ENCODE measurements around the gene SH2B2.

SH2B2 gene

DNA sequence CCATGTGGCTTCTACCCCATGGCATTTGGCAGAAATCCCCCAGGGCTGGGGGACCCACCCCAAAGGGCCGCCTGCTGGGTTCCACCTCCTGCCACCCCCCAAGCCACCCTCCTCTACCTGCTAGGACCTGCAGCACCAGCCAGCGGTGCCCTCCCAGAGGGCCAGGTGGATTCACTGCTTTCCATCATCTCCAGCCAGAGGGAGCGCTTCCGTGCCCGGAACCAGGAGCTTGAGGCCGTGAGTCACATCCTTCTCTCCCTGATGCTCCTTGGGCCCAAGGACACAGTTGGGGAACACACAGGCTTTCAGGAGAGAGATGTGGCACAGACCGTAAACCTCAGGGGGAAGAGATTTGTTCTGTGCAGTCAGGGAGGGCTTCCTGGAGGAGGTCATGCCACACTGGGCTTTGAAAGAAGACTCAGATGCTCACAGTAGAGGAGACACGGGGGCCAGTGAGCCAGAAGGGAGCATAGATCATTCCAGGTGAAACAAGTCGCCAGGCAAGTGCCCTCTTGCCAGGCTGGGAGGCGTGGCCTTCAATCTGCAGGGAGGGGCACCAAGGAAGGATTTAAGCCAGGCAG is 11.5 kb upstream of the SH2B2 start:
- no peaks in the 10 kb centered on the region for H3K9me3 Mint-ChIP-seq
- no peak overlapping the region for H3K4me3 Mint-ChIP-seq
- no peaks in the 10 kb centered on the region for H3K4me1 Mint-ChIP-seq (ENCODE audit: low read depth)
- no peak overlapping the region for H3K27ac Mint-ChIP-seq
- no peaks in the 10 kb centered on the region for H3K27me3 Mint-ChIP-seq
- H3K36me3 Mint-ChIP-seq (ENCODE audit: low read depth): no peaks in the 10 kb centered on the region

DNA sequence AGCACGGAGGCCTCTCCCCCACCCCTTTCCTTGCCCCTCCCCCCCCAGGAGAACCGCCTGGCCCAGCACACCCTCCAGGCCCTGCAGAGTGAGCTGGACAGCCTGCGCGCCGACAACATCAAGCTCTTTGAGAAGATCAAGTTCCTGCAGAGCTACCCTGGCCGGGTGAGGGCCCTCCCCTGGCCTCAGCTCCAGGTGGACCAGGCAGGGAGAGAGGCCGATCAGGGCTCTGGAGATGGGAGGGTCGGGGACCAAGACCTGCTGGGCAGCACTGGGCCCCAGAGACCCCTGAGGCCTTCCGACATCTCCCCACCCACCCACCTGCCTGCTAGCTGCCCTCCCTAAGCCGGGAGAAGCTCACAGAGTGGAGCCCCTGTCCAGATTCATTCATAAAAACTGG is 8.8 kb upstream of the SH2B2 start:
- Mint-ChIP-seq H3K9me3 (no peaks in the 10 kb centered on the region), H3K36me3 (ENCODE audit: low read depth) (no peaks in the 10 kb centered on the region), H3K4me1 (ENCODE audit: low read depth) (no peaks in the 10 kb centered on the region)

DNA sequence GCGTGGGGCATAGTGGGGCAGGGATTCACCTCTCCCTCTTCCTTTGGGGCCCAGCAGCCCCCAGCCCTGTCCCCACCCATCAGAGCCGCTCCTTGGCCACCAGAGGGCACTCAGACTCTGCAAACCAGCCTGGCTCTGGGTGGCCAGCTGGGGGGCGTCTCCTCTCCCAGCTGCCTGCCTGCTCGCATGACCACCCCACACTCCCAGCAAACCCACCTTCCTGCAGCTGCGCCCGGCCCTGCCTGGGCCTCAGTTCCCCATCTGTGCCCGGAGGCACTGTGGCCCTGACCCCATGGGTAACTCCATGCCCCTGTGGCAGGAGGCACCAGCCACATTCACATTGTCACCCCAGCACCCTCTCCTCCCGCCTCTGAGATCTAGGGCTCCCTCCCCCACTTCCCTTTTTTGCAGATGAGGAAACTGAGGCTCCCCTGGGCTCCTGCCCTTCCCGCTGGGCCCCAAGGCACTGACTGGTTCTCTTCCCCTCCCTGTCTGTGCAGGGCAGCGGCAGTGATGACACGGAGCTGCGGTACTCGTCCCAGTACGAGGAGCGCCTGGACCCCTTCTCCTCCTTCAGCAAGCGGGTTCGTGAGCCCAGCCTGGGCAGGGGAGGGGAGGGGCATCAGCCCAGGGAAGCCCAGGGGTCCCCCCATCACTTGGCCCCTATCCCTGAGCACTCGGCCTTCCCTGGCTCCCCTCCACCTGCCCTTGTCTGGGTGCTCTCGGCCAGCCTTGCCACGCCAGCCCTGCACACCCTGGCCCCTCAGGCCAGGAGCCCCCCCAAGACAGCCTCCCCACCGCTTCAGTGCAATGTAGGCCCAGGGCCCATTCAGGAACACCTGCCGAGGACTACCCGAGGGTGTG is 6.9 kb upstream of the SH2B2 start:
- Mint-ChIP-seq H3K27me3 (peaks cover under 1% of the 10 kb centered on the region), H3K4me1 (ENCODE audit: low read depth) (peaks cover 5% of the 10 kb centered on the region), H3K9me3 (no peaks in the 10 kb centered on the region), H3K36me3 (ENCODE audit: low read depth) (no peaks in the 10 kb centered on the region), H3K4me3 (no peak overlapping the region), H3K27ac (no peak overlapping the region)

More for the DNA sequence above, 8.8 kb upstream of the SH2B2 start:
- no peaks in the 10 kb centered on the region for H3K27me3 Mint-ChIP-seq
- no peak overlapping the region for H3K27ac Mint-ChIP-seq
- H3K4me3 Mint-ChIP-seq: no peak overlapping the region

DNA sequence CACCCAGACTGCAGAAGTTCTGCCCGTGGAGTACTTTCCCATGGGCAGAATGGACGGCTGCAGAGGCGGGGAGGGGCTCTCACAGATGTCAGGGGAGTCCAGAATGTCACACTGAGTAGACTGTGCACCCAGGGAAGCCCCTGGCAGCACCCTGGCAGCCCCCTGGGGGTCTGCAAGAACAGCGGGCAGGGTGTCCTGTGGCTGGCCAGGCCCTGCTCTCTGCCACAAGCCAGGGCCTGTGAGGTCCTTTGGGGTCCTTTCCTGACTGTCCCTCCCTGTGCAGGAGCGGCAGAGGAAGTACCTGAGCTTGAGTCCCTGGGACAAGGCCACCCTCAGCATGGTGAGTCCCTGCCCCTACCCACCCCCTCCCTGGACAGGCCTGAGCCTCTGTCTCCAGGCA is 6.1 kb upstream of the SH2B2 start:
- Mint-ChIP-seq H3K36me3 (ENCODE audit: low read depth) (no peaks in the 10 kb centered on the region), H3K4me1 (ENCODE audit: low read depth) (peaks cover 12% of the 10 kb centered on the region), H3K27me3 (peaks cover 8% of the 10 kb centered on the region), H3K27ac (no peak overlapping the region), H3K9me3 (no peaks in the 10 kb centered on the region), H3K4me3 (no peak overlapping the region)

DNA sequence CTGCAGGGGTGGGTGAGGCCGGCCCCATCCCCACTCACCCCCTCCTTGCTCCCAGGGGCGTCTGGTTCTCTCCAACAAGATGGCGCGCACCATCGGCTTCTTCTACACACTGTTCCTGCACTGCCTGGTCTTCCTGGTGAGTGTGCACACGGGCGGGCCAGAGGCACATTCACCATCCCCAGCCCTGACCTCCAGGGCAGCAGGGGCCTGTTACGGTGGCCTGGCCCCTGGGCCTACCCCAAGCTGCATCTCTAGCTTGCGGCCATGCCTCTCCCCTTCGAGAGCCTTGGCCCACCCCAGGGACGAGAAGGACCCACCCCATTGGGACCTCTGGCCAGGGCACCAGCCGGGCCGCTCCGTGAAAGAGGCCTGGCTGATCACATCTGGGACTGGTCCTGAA is 4.9 kb upstream of the SH2B2 start:
- peaks cover 13% of the 10 kb centered on the region for H3K4me1 Mint-ChIP-seq (ENCODE audit: low read depth)
- H3K27ac Mint-ChIP-seq: no peak overlapping the region
- H3K36me3 Mint-ChIP-seq (ENCODE audit: low read depth): no peaks in the 10 kb centered on the region
- H3K4me3 Mint-ChIP-seq: no peak overlapping the region
- peaks cover 9% of the 10 kb centered on the region for H3K27me3 Mint-ChIP-seq
- no peaks in the 10 kb centered on the region for H3K9me3 Mint-ChIP-seq

DNA sequence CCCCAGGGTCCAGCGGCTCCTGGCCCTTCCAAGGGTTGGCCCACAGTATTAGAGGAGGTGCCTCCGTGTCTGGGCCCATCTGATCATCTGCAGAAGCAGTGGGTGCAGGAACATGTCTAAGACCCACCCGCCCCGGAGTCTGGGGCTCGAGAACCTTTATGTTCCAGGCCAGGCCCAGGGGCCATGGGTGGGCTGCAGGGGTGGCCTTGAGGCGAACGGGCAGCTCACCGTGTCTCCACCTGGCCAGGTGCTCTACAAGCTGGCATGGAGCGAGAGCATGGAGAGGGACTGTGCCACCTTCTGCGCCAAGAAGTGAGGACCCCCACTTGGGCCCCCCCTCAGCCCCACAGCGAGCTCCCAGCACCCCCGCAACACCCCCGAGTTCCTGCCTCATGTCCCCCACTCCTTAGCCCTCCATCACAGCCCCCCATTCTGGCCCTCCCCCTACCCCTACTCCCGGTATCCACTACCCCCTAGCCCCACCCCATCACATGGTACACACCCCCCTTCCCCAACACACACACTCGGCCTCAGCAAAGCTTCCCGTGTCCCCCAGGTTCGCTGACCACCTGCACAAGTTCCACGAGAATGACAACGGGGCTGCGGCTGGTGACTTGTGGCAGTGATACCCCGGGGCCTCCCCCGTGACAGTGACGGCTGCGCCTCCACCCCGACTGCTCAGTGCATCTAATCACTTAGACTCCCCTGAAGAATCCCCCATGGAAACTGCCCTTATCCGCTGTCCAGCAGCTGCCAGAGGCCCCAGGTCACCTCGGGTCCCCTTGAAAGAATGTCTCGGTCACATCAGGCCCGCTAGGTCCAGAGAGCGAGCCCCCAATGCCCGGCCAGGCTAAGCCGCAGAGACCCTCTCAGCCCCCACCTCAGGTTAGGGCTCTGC is 4.0 kb upstream of the SH2B2 start:
- H3K36me3 Mint-ChIP-seq (ENCODE audit: low read depth): no peaks in the 10 kb centered on the region
- peaks cover 9% of the 10 kb centered on the region for H3K27me3 Mint-ChIP-seq
- H3K4me3 Mint-ChIP-seq: no peak overlapping the region
- no peaks in the 10 kb centered on the region for H3K9me3 Mint-ChIP-seq
- H3K27ac Mint-ChIP-seq: no peak overlapping the region
- H3K4me1 Mint-ChIP-seq (ENCODE audit: low read depth): peaks cover 13% of the 10 kb centered on the region

DNA sequence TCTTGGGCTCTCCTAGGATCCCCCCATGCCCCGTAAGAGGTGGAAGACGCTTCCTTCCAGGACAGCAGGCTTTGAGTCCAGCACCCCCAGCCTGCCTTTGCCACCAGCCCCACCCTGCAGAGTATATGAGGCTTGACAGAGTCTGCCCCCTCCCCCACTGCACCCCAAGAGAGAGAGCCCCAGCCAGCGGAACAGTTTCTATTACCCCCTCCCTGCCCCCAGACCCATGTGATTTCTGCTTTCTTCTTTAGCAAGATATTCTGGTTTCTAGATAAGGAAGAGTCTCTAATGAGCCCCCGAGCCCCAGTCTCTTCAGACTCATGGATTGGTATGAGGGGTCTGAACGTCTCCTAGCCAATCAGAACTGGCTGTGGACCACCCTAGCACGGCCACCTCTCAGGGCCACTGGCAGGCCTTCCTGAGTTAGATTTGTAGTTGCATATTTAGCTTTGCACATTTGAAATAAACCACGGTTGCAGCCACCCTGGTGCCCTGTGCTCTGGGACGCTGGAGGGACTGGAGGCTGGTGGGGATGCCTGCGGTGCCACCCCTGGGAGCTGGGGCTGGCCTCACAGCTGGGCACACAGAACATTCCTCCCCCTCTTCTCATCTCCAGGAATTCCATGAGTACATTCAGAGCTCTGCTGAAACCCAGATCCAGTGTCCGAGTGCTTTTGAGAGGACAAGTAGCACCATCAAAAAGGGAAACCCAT is 3.0 kb upstream of the SH2B2 start:
- Mint-ChIP-seq H3K4me3 (no peak overlapping the region), H3K4me1 (ENCODE audit: low read depth) (peaks cover 17% of the 10 kb centered on the region), H3K9me3 (no peaks in the 10 kb centered on the region), H3K36me3 (ENCODE audit: low read depth) (no peaks in the 10 kb centered on the region), H3K27me3 (peaks cover 9% of the 10 kb centered on the region), H3K27ac (no peak overlapping the region)

DNA sequence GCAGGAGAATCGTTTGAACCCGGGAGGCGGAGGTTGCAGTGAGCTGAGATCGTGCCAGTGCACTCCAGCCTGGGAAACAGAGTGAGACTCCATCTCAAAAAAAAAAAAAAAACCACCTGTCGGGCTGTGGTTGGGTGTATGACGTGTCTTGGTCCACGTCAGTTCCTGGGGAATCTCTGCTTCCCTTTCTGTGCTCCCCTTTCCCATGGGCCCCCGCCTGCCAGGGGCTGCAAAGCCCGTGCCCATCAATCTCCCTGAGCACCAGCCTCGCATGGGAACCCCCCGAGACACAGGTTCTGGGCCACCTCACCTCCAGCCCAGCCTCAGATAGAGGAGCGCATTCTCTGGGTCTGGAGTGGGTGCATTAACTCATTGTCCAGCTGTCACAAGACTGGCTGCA is 2.3 kb upstream of the SH2B2 start:
- H3K27ac Mint-ChIP-seq: no peak overlapping the region
- peak overlapping the region; percentile 2 for H3K4me3 Mint-ChIP-seq
- H3K9me3 Mint-ChIP-seq: no peaks in the 10 kb centered on the region
- H3K36me3 Mint-ChIP-seq (ENCODE audit: low read depth): no peaks in the 10 kb centered on the region
- H3K4me1 Mint-ChIP-seq (ENCODE audit: low read depth): peaks cover 23% of the 10 kb centered on the region
- H3K27me3 Mint-ChIP-seq: peaks cover 9% of the 10 kb centered on the region

DNA sequence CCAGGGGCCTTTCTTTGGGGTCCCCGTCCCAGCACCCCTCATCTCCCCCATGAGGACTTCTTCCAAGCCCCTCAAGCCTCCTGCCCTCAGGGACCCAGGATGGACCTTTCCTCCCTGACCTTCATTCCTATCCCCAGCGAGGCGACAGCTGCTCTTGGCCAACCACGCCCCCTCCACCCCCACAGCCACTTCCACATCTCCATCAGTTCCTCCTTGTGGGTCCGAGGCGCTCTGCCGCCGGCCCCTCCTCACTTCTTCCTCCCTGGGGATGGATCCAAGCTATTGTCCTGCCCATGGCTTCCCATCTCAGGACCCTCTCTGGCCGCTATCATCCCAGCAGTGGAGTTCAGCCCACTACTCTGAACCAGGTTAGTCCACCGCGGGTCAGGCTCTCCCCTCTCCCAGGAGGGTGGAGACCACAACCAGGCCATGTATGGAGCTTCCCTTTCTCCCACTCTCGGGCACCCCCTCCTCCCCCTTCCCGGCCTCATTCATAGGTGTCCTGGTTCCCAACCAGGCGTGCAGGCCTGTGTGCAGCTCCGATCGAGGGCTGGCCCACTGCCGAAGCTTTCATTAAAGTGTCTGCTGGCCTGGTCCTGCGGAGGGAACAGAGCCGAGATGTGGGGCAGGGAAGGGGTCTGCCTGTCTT is 1.7 kb upstream of the SH2B2 start:
- H3K4me1 Mint-ChIP-seq (ENCODE audit: low read depth): peaks cover 27% of the 10 kb centered on the region
- peaks cover 9% of the 10 kb centered on the region for H3K27me3 Mint-ChIP-seq
- H3K36me3 Mint-ChIP-seq (ENCODE audit: low read depth): no peaks in the 10 kb centered on the region
- H3K4me3 Mint-ChIP-seq: peak overlapping the region; percentile 37
- no peaks in the 10 kb centered on the region for H3K9me3 Mint-ChIP-seq
- no peak overlapping the region for H3K27ac Mint-ChIP-seq

DNA sequence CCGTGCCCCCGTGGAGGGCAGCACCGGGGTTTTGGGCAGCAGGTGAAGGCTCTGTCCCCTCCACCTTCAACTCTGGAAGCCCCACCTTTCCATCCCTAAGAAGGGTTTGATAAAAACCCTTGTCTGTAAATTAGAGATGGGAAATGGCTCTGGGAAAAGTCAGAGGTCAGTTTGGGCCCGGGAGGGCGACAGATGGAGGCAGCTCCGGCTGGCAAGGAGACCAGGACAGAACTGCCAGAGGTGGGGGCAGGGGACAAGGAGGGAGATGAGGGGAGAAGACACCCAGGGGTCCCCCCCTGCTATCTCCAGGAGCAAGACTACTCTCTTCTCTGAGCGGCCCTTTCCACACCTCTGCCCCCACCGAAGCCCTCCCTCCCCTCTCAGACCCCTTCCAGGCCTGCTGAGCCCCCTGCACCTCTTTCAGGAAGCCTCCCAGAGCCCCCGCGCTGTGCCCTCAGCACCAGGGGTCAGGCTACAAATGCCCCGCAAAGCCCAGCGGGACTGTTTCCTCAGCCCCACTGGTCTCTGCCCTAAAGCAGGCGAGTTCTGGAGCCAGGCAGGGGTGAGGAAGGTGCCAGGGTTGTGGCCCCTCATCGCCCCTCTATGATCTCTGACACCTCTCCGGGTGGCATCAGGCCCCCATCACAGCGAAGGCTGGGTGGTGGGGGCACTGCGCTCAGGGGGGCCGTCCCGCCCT is 980 bp upstream of the SH2B2 start:
- H3K36me3 Mint-ChIP-seq (ENCODE audit: low read depth): no peaks in the 10 kb centered on the region
- peaks cover 27% of the 10 kb centered on the region for H3K4me1 Mint-ChIP-seq (ENCODE audit: low read depth)
- H3K4me3 Mint-ChIP-seq: peak overlapping the region; percentile 37
- peaks cover 9% of the 10 kb centered on the region for H3K27me3 Mint-ChIP-seq
- no peak overlapping the region for H3K27ac Mint-ChIP-seq
- no peaks in the 10 kb centered on the region for H3K9me3 Mint-ChIP-seq

DNA sequence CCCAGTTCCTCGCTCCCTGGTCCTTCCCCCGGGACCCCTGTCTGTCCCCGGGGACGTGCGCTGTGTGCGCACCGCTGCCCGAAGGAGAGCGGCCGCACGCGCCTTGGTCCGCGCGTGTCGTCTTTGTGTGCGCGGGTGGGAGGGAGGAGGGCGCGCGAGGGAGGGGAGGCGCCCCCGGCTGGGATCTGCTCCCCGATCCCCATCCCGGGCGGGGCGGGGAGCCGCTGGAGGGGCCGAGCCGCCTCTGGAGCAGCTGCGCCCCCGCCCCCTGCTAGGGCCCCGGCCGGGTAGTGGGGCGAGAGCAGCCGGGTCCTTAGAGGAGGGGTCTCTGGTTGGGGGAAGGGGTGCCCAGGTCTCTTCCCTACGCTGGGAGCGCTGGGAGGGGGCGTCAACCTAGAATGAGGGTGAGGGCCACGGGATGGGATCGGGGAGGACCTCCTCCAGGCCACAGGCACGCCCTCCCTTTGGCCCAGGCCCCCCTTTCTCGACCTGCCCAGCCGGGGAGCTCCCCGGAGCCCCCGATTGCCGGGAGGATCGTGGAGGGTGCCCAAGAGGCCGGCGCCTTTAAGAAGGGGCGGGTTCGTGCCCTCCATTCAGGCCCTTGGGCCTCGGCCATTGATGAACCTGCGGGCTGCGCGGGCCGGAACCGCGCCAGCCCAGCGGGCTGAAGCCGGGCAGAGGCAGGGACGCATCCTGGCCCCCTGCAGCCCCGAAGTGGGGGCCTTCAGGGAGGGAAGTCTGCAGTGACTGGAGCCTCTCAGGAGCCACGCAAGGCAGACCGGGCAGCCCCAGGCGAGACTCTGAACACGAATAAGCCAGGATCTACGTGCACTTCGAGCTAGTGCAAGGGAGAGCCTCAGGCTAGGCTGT is 678 bp downstream of the SH2B2 start:
- H3K4me3 Mint-ChIP-seq: peak overlapping the region; percentile 57
- H3K27me3 Mint-ChIP-seq: peaks cover 9% of the 10 kb centered on the region
- H3K36me3 Mint-ChIP-seq (ENCODE audit: low read depth): no peaks in the 10 kb centered on the region
- H3K9me3 Mint-ChIP-seq: no peaks in the 10 kb centered on the region
- no peak overlapping the region for H3K27ac Mint-ChIP-seq
- peaks cover 38% of the 10 kb centered on the region for H3K4me1 Mint-ChIP-seq (ENCODE audit: low read depth)

DNA sequence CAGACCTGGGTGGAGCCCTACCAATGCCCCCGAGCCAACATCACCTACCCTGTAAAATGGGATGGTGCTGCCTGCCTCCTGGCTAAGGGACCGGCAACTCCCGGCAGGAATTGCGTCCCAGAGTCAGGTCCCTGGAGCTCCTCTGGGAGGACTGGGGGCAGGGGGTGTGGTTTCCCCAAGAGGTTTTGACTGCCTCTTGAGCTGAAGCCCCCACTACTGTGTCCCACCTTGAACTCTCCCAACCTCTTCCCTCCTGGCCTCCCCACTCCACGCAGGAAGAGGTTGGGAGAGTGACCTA is 1.3 kb downstream of the SH2B2 start:
- Mint-ChIP-seq H3K4me1 (ENCODE audit: low read depth) (peaks cover 38% of the 10 kb centered on the region), H3K9me3 (no peaks in the 10 kb centered on the region), H3K27ac (no peak overlapping the region), H3K36me3 (ENCODE audit: low read depth) (no peaks in the 10 kb centered on the region), H3K27me3 (peaks cover 9% of the 10 kb centered on the region), H3K4me3 (peak overlapping the region; percentile 64)

DNA sequence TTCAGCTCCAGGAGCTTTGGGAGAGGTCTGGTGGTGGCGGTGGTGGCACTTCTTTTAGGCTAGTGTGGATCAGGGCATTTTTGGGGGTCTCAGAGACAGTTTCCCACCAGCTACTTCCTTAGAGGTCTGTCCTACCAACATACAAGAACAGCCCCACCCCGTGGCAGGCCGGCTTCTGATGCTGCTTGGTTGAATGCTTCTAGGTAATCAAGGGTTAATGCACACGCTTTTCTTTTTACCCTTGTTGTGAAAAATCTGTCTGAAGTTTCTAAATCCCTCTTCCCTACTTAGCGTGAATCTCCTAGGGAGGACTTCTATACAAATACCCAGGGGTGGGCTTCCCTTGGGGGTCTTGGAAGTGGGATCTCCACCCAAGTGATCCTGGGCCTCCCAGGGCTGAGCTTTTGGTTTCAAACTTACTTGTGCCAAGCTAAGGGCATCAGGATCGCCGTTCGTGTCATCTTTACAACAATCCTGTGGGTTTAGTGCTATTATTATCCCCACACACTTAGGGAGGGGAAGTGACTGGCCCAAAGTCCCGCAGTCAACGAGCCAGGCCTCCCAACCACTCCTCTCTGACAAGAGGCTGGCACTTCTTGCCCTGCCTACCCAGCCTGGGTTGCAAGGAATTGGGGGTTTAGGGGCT is 1.7 kb downstream of the SH2B2 start:
- Mint-ChIP-seq H3K27me3 (peaks cover 9% of the 10 kb centered on the region), H3K9me3 (no peaks in the 10 kb centered on the region), H3K4me1 (ENCODE audit: low read depth) (peaks cover 38% of the 10 kb centered on the region), H3K36me3 (ENCODE audit: low read depth) (no peaks in the 10 kb centered on the region), H3K4me3 (peak overlapping the region; percentile 64), H3K27ac (no peak overlapping the region)
